Thyroid gland (tissue), 4 donors: ENCODE measurements around the gene UBAC1. TPM values are rescaled to one million over a fixed set of nuclear protein-coding genes. Genes with fewer than 3 reads are reported as not detected.

Experiments used
- DNase-seq, 2 donors: peaks; one replicate each; pipeline ENCODE4 v3.0.0-alpha.2; 2019
- H3K27ac ChIP-seq, 3 donors: fragments of 200-600 bp; sonication (generic); 1 replicate in 2 of 3; 2 replicates in 1 of 3; pipeline ENCODE4 v1.5.1; 2016 to 2019; ENCODE audit warnings: mild to moderate bottlenecking in 1 of 3, moderate library complexity in 1 of 3
- H3K27me3 ChIP-seq: fragments of 200-600 bp; sonication (generic); one replicate; pipeline ENCODE4 v1.5.1; 2019
- H3K36me3 ChIP-seq, 2 donors: fragments of 200-600 bp; sonication (generic); one replicate each; pipeline ENCODE4 v1.5.1; 2016 to 2019
- H3K4me1 ChIP-seq, 2 donors: fragments of 200-600 bp; sonication (generic); one replicate each; pipeline ENCODE4 v1.5.1; 2017 to 2019
- H3K4me3 ChIP-seq, 3 donors: fragments of 200-600 bp; sonication (generic); replicated peaks in 1 of 3; 1 replicate in 2 of 3; 2 replicates in 1 of 3; pipeline ENCODE4 v1.5.1; 2016; ENCODE audit warnings: mild to moderate bottlenecking in 1 of 3
- H3K9me3 ChIP-seq: fragments of 200-600 bp; sonication (generic); one replicate; pipeline ENCODE4 v1.5.1; 2017
- POLR2A ChIP-seq, 2 donors: fragments of 450-650 bp; IDR thresholded peaks; one replicate each; pipeline ENCODE4 v1.6.1; 2017; ENCODE audit warnings: antibody characterized with exemption in 2 of 2, mild to moderate bottlenecking in 2 of 2, moderate library complexity in 1 of 2
- WGBS, 2 donors: methylation state at CpG; one replicate each; pipeline ENCODE4 v1.1.5; 2017; 5-methylcytosine and 5-hydroxymethylcytosine counted together
- intact Hi-C: fragments of 100-400 bp; cut with DNase I; formaldehyde crosslinking; loops from one replicate; pipeline ENCODE4 v1.15.1; 2023
- total RNA-seq, 4 donors: library from RNA; depleted of rRNA; stranded (reverse); fragments of >200 nt; gene quantifications; one replicate each; pipeline ENCODE4 v1.2.3, GENCODE V29; 2016
- TF ChIP-seq, protein P1 (sequence below), 6 experiments: fragments of 200-600 bp in 3 of 6; fragments of 450-650 bp in 3 of 6; sonication (generic) in 3 of 6; IDR thresholded peaks; one replicate each; pipeline ENCODE4 v1.5.1; 2016 to 2019; ENCODE audit warnings: antibody characterized with exemption in 6 of 6, mild to moderate bottlenecking in 2 of 6, inconsistent platforms in 1 of 6, moderate library complexity in 1 of 6

Gene UBAC1
- total RNA-seq, 4 donors from 2014 or later = 37.9 to 56.2 (median 44.2) TPM

DNA sequence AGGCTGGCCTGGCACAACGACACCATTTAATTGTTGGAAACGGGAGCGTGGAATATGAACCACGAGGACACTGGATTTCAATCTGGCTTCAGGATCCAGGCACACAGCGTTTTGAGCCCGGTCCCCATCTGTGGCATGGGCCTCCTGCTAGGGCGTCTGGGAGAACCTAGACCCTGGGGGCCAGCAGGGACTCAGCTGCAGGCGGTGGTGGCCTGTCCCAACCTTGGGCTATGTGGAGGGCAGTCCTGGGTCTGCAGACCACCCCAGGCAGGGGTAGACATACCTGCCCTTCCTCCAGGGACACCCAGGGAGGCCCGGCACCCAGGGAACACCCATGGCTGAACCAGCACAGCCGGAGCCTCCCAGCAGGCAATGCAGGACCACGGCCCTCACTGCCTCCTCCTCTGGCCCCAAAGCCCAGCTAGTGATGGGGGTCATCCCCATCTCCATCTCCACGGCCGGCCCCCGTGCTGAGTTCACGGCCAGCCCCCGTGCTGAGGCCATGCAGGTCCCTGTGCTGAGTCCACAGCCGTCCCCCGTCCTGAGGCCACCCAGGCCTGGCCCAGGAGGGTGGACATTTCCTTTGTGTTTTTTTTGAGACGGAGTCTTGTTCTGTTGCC lies 18.5 kb upstream of the UBAC1 start:
- Histone ChIP-seq H3K9me3 (no peaks in the 10 kb centered on the region), H3K27me3 (no peaks in the 10 kb centered on the region), H3K4me1 (no peaks in the 10 kb centered on the region), H3K36me3 (no peaks in the 10 kb centered on the region), H3K4me3 (no peak overlapping the region), H3K27ac (no peak overlapping the region)
- no peak for DNase-seq
- TF ChIP-seq, protein P1, sequence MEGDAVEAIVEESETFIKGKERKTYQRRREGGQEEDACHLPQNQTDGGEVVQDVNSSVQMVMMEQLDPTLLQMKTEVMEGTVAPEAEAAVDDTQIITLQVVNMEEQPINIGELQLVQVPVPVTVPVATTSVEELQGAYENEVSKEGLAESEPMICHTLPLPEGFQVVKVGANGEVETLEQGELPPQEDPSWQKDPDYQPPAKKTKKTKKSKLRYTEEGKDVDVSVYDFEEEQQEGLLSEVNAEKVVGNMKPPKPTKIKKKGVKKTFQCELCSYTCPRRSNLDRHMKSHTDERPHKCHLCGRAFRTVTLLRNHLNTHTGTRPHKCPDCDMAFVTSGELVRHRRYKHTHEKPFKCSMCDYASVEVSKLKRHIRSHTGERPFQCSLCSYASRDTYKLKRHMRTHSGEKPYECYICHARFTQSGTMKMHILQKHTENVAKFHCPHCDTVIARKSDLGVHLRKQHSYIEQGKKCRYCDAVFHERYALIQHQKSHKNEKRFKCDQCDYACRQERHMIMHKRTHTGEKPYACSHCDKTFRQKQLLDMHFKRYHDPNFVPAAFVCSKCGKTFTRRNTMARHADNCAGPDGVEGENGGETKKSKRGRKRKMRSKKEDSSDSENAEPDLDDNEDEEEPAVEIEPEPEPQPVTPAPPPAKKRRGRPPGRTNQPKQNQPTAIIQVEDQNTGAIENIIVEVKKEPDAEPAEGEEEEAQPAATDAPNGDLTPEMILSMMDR (IDR thresholded peaks at IDR 0.05) = no peak
- no peak for TF ChIP-seq POLR2A (IDR thresholded peaks at IDR 0.05)
- intact Hi-C loops = no loop called here
- 69 to 70% methylated on average over 12 to 15 of the region's 19 CpGs for WGBS, 2 donors

DNA sequence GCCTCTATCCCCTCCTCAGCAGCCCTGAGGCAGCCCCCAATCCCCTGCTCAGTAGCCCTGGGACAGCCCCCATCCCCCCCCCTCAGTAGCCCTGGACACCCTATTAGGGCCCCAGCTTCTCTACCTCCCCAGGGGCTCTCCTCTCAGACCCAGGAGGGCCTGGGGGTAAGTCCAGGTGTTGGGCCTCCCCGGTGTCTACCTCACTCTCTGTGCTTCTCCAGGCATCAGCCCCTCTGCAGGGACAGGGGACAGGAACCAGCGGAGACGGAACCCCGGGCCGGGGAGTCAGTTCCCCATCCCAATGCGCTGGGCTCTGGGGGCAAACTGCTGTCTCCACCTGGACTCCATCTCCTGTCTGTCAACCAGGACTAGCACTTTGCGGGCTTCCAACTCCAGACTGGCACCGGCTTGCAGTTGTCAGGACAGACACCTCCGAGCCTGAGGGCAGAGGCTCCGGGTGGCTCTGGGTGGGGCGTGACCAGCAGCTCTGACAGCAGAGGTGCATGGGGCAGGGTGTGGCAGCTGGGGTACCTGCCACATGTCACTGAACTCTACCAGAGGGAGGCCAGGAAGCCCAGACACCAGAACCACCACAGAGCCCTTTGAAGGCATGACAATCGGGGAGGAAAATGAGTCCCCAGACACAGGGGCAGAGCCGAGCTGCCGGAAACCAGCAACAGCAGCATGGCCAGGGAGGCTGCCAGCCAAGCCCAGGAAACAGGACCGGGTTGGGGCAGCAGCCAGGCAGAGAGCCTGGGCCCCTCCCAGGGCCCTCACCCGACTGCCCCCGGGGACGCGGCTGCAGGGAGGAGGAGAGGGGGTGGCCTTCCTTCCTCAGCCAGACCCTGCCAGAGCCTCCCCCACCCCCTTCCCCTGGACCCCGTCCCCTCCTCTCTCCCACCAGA lies 17.7 kb upstream of the UBAC1 start:
- WGBS, 2 donors = 24 to 67% methylated on average over 5 to 9 of the region's 20 CpGs
- no peak overlapping the region for H3K27ac ChIP-seq
- H3K9me3 ChIP-seq = no peaks in the 10 kb centered on the region
- no peak overlapping the region for H3K4me3 ChIP-seq
- intact Hi-C loops = no loop called here
- no peak for DNase-seq
- TF ChIP-seq, protein P1 (IDR thresholded peaks at IDR 0.05) = no peak
- TF ChIP-seq POLR2A (IDR thresholded peaks at IDR 0.05) = no peak
- no peaks in the 10 kb centered on the region for H3K4me1 ChIP-seq
- no peaks in the 10 kb centered on the region for H3K27me3 ChIP-seq
- no peaks in the 10 kb centered on the region for H3K36me3 ChIP-seq

GRCh38 chr9:135976944-135977343 lies 15.8 kb upstream of the UBAC1 start:
- Histone ChIP-seq H3K27ac (no peak overlapping the region), H3K9me3 (no peaks in the 10 kb centered on the region), H3K36me3 (no peaks in the 10 kb centered on the region), H3K27me3 (no peaks in the 10 kb centered on the region), H3K4me3 (no peak overlapping the region), H3K4me1 (no peaks in the 10 kb centered on the region)
- TF ChIP-seq, protein P1 (IDR thresholded peaks at IDR 0.05) = no peak
- TF ChIP-seq POLR2A (IDR thresholded peaks at IDR 0.05) = no peak
- DNase-seq = no peak
- intact Hi-C loops = no loop called here
- WGBS, 2 donors = 22 to 34% methylated on average over 9 to 11 of the region's 13 CpGs

GRCh38 chr9:135976531-135976930 lies 15.4 kb upstream of the UBAC1 start:
- H3K27me3 ChIP-seq = no peaks in the 10 kb centered on the region
- H3K36me3 ChIP-seq = no peaks in the 10 kb centered on the region
- H3K4me1 ChIP-seq = no peaks in the 10 kb centered on the region
- intact Hi-C loops = no loop called here
- H3K9me3 ChIP-seq = no peaks in the 10 kb centered on the region
- 80 to 84% methylated on average over 12 to 13 of the region's 13 CpGs for WGBS, 2 donors
- no peak overlapping the region for H3K4me3 ChIP-seq
- TF ChIP-seq, protein P1 (IDR thresholded peaks at IDR 0.05) = no peak
- TF ChIP-seq POLR2A (IDR thresholded peaks at IDR 0.05) = no peak
- H3K27ac ChIP-seq = no peak overlapping the region
- no peak for DNase-seq

DNA sequence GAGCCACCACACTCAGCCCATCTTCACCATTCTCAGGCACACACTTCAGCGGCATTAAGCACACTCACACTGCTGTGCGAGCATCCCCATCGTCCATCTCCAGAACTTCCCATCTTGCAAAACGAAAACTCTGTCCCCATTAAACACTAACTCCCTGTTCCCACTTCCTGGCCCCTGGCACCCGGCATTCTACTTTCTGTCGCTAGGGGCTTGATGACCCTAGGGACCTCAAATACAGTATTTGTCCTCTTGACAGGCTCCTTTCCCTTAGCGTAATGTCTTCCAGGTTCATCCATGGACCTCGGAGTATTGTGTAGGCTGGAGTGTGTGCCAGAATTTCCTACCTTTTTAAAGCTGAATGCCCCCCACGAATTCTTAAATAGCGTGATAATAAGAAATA lies 14.7 kb upstream of the UBAC1 start:
- H3K4me3 ChIP-seq = no peak overlapping the region
- H3K27ac ChIP-seq = no peak overlapping the region
- no peaks in the 10 kb centered on the region for H3K27me3 ChIP-seq
- H3K4me1 ChIP-seq = no peaks in the 10 kb centered on the region
- no peaks in the 10 kb centered on the region for H3K36me3 ChIP-seq
- no peak for DNase-seq
- intact Hi-C loops = no loop called here
- WGBS, 2 donors = 78 to 79% methylated on average over 10 of the region's 10 CpGs
- TF ChIP-seq POLR2A (IDR thresholded peaks at IDR 0.05) = no peak
- TF ChIP-seq, protein P1 (IDR thresholded peaks at IDR 0.05) = no peak
- H3K9me3 ChIP-seq = no peaks in the 10 kb centered on the region
